ENCODE data around the gene HCN3.

GRCh38 chr1:155253797-155254196 is 23.5 kb upstream of the HCN3 start:
- TF ChIP-seq EZH2 (IDR thresholded peaks at IDR 0.05; ENCODE audit: low read depth, low read length, severe bottlenecking) (no peak), CHD1 (IDR thresholded peaks at IDR 0.05; ENCODE audit: low read depth, low read length) (no peak), SIN3A (conservative IDR thresholded peaks at IDR 0.05 in 1 of 2, IDR thresholded peaks at IDR 0.05 in 1 of 2; ENCODE audit: low read depth in 1 of 2, low read length in 2 of 2) (no peak), KDM1A (IDR thresholded peaks at IDR 0.05; ENCODE audit: borderline replicate concordance, low read length) (no peak), PHF8 (conservative IDR thresholded peaks at IDR 0.05; ENCODE audit: low read depth, low read length) (no peak), GTF2F1 (IDR thresholded peaks at IDR 0.05; ENCODE audit: borderline replicate concordance, low read depth, low read length) (no peak), CTCF (IDR thresholded peaks at IDR 0.05; ENCODE audit: control extremely low read depth in 1 of 3, insufficient read depth in 1 of 3, low read depth in 1 of 3, low read length in 3 of 3) (no peak), RAD21 (IDR thresholded peaks at IDR 0.05 in 1 of 2, conservative IDR thresholded peaks at IDR 0.05 in 1 of 2; ENCODE audit: low read depth in 2 of 2, low read length in 2 of 2) (no peak), ZNF274 (IDR thresholded peaks at IDR 0.05; ENCODE audit: borderline replicate concordance, extremely low read depth, low read length) (no peak), POLR2A (IDR thresholded peaks at IDR 0.05; ENCODE audit: control extremely low read depth in 1 of 2, low read depth in 2 of 2, low read length in 2 of 2) (no peak), SUZ12 (IDR thresholded peaks at IDR 0.05; ENCODE audit: low read length) (no peak)

All from H1 (cell line).